OCI-LY1 (cell line): ENCODE results near the gene SLC24A5.

Source experiments
- H2AFZ ChIP-seq: fragments of 200-600 bp; sonication (generic), shearing (Covaris generic); 2 replicates; pipeline ENCODE4 v1.6.0; 2014; ENCODE audit warnings: antibody characterized with exemption, mild to moderate bottlenecking, low read length
- H3F3A ChIP-seq: fragments of 200-600 bp; sonication (generic), shearing (Covaris generic); 2 replicates; pipeline ENCODE4 v1.6.0; 2014; ENCODE audit warnings: mild to moderate bottlenecking, antibody characterized with exemption, low read length, moderate library complexity; ENCODE audit not compliant: insufficient read depth
- H3K27ac ChIP-seq: fragments of 200-600 bp; sonication (generic); 2 replicates; pipeline ENCODE4 v1.5.1; 2014; ENCODE audit warnings: low read length, mixed run types, mild to moderate bottlenecking, low read depth; ENCODE audit not compliant: poor library complexity, severe bottlenecking
- H3K27me3 ChIP-seq: fragments of 200-600 bp; sonication (generic); 2 replicates; pipeline ENCODE4 v1.6.0; 2014; ENCODE audit warnings: antibody characterized with exemption, mild to moderate bottlenecking, low read length, moderate library complexity; ENCODE audit not compliant: insufficient read depth
- H3K36me3 ChIP-seq: fragments of 200-600 bp; sonication (generic); 2 replicates; pipeline ENCODE4 v1.6.1; 2014; ENCODE audit warnings: mild to moderate bottlenecking, antibody characterized with exemption, low read length, moderate library complexity, mixed read lengths; ENCODE audit not compliant: insufficient read depth
- H3K4me1 ChIP-seq: fragments of 200-600 bp; sonication (generic); 2 replicates; pipeline ENCODE4 v1.5.1; 2014; ENCODE audit warnings: mild to moderate bottlenecking, low read length, moderate library complexity; ENCODE audit not compliant: insufficient read depth, severe bottlenecking
- H3K4me2 ChIP-seq: fragments of 200-600 bp; sonication (generic), shearing (Covaris generic); 2 replicates; pipeline ENCODE4 v1.6.1; 2014; ENCODE audit warnings: low read length
- H3K4me3 ChIP-seq: fragments of 200-600 bp; sonication (generic); 2 replicates; pipeline ENCODE4 v1.5.1; 2014; ENCODE audit warnings: low read length, low read depth, mild to moderate bottlenecking, mixed read lengths; ENCODE audit not compliant: poor library complexity, severe bottlenecking
- H3K79me2 ChIP-seq: fragments of 200-600 bp; shearing (Covaris generic); 2 replicates; pipeline ENCODE4 v1.6.1; 2016; ENCODE audit warnings: mixed run types, low read length, mixed read lengths; ENCODE audit not compliant: insufficient read depth
- H3K9ac ChIP-seq: fragments of 200-600 bp; sonication (generic), shearing (Covaris generic); 2 replicates; pipeline ENCODE4 v1.6.1; 2014; ENCODE audit warnings: mild to moderate bottlenecking, low read length, mixed read lengths
- H3K9me2 ChIP-seq: fragments of 200-600 bp; sonication (generic), shearing (Covaris generic); 2 replicates; pipeline ENCODE4 v1.6.1; 2014; ENCODE audit warnings: low read depth, mild to moderate bottlenecking, low read length, mixed read lengths
- H3K9me3 ChIP-seq: fragments of 200-600 bp; shearing (Covaris generic); 2 replicates; pipeline ENCODE4 v1.6.1; 2014; ENCODE audit warnings: low read length, mixed read lengths
- H4K20me1 ChIP-seq: fragments of 200-600 bp; sonication (generic), shearing (Covaris generic); 2 replicates; pipeline ENCODE4 v1.6.0; 2016; ENCODE audit warnings: mild to moderate bottlenecking, low read length; ENCODE audit not compliant: insufficient read depth
- EZH2 ChIP-seq: fragments of 200-600 bp; sonication (generic), shearing (Covaris generic); IDR thresholded peaks from 2 replicates; pipeline ENCODE4 v1.8.0; 2017; ENCODE audit warnings: borderline replicate concordance, mixed run types, mild to moderate bottlenecking, antibody characterized with exemption, low read length, moderate library complexity, mixed read lengths
- TF ChIP-seq, protein P1 (sequence below): fragments of 200-600 bp; sonication (generic), shearing (Covaris generic); IDR thresholded peaks from 2 replicates; pipeline ENCODE4 v1.5.1; 2017; ENCODE audit warnings: mild to moderate bottlenecking, antibody characterized with exemption, low read length, moderate library complexity, mixed read lengths

The SLC24A5 gene

DNA sequence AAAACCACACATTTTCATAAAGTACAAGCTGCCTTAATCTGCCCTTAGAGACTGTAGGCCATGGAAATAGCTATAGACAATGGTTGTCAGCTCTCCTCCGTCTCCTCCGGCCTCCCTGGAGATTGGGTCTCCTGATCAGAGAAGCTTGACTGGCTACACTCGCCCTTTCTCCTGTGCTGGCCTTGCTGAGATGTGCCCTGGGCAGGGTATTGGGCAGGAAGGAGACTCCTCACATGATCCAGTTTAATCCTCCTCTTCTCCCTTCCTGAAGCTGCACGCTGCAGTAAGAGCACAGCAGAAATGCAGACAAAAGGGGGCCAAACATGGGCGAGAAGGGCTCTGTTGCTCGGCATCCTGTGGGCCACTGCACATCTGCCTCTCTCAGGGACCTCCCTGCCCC, at the start of gene SLC24A5:
SLC24A5 (plus strand) TSS at position 246 of the 400 bp plus-strand sequence; CDS start at position 301, 55 bp downstream.
- Histone ChIP-seq H3F3A (no peaks in the 10 kb centered on the region), H2AFZ (no peak within 1 kb of the TSS), H3K4me2 (no peak within 1 kb of the TSS)

DNA sequence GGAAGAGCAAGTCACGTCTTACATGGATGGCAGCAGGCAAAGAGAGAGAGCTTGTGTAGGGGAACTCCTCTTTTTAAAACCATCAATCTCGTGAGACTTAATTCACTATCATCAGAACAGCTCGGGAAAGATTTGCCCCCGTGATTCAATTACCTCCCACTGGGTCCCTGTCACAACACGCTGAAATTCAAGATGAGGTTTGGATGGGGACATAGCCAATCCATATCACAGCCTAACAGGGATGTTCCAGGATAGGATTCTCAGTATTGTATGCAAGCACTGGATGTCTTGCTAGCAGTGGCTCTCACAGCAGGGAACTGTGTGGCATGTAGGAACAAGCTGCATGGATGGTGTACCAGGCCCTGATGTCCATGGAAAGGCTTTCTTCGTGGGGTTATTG, 47.8 kb upstream of the SLC24A5 start:
- H3K9me3 ChIP-seq: no peaks in the 10 kb centered on the region
- no peaks in the 10 kb centered on the region for H3K4me1 ChIP-seq
- H3K9ac ChIP-seq: no peak overlapping the region
- no peaks in the 10 kb centered on the region for H4K20me1 ChIP-seq
- H3K4me3 ChIP-seq: no peak overlapping the region
- no peak overlapping the region for H2AFZ ChIP-seq
- TF ChIP-seq EZH2: no peak
- TF ChIP-seq, protein P1, sequence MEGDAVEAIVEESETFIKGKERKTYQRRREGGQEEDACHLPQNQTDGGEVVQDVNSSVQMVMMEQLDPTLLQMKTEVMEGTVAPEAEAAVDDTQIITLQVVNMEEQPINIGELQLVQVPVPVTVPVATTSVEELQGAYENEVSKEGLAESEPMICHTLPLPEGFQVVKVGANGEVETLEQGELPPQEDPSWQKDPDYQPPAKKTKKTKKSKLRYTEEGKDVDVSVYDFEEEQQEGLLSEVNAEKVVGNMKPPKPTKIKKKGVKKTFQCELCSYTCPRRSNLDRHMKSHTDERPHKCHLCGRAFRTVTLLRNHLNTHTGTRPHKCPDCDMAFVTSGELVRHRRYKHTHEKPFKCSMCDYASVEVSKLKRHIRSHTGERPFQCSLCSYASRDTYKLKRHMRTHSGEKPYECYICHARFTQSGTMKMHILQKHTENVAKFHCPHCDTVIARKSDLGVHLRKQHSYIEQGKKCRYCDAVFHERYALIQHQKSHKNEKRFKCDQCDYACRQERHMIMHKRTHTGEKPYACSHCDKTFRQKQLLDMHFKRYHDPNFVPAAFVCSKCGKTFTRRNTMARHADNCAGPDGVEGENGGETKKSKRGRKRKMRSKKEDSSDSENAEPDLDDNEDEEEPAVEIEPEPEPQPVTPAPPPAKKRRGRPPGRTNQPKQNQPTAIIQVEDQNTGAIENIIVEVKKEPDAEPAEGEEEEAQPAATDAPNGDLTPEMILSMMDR: no peak
- no peaks in the 10 kb centered on the region for H3K36me3 ChIP-seq
- H3F3A ChIP-seq: no peaks in the 10 kb centered on the region
- no peaks in the 10 kb centered on the region; the same call in 1 of the 2 replicates for H3K27me3 ChIP-seq
- no peaks in the 10 kb centered on the region for H3K79me2 ChIP-seq
- no peak overlapping the region for H3K27ac ChIP-seq
- H3K4me2 ChIP-seq: no peak overlapping the region
- H3K9me2 ChIP-seq: no peaks in the 10 kb centered on the region

More for the DNA sequence above, at the start of gene SLC24A5:
- Histone ChIP-seq H3K9me2 (no peaks in the 10 kb centered on the region), H3K4me3 (no peak within 1 kb of the TSS), H3K4me1 (no peaks in the 10 kb centered on the region), H3K27ac (no peak within 1 kb of the TSS), H3K9ac (no peak within 1 kb of the TSS), H3K36me3 (no peaks in the 10 kb centered on the region), H3K79me2 (no peaks in the 10 kb centered on the region), H4K20me1 (no peaks in the 10 kb centered on the region), H3K9me3 (no peaks in the 10 kb centered on the region), H3K27me3 (no peaks in the 10 kb centered on the region)
- no peak for TF ChIP-seq EZH2
- TF ChIP-seq, protein P1: no peak

DNA sequence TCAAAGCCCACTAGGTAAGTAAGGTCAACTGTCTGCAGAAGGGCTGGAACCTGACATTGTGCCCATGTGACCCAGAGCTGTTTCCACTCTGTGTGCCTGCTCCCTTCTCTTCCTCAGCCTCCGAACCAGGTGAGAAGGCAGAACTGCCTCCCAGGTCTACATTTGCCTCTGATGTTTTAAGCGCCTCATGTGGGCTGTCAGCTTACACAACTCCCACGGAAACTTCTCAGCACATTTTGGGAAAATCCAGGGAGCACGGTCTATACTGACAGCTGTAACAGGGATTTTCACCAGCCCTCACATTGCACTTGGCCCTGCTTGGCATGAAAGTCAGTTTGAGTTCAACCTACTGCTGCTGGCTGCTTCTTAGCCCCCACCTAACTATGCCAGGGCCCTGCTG, 46.9 kb upstream of the SLC24A5 start:
- no peaks in the 10 kb centered on the region for H3F3A ChIP-seq

More for the DNA sequence above, 46.9 kb upstream of the SLC24A5 start:
- no peak overlapping the region for H3K4me3 ChIP-seq
- H3K36me3 ChIP-seq: no peaks in the 10 kb centered on the region
- H4K20me1 ChIP-seq: no peaks in the 10 kb centered on the region
- H3K27ac ChIP-seq: no peak overlapping the region
- H3K9ac ChIP-seq: no peak overlapping the region
- no peaks in the 10 kb centered on the region for H3K79me2 ChIP-seq
- H3K4me2 ChIP-seq: no peak overlapping the region
- H2AFZ ChIP-seq: no peak overlapping the region
- no peaks in the 10 kb centered on the region for H3K4me1 ChIP-seq
- no peaks in the 10 kb centered on the region; the same call in 1 of the 2 replicates for H3K27me3 ChIP-seq
- TF ChIP-seq, protein P1: no peak
- no peak for TF ChIP-seq EZH2
- no peaks in the 10 kb centered on the region for H3K9me3 ChIP-seq
- H3K9me2 ChIP-seq: no peaks in the 10 kb centered on the region
